Osteocyte (in vitro differentiated cells): ENCODE measurements around the gene EBPL. TPM values are rescaled to one million over a fixed set of nuclear protein-coding genes. Genes with fewer than 3 reads are reported as not detected.

ENCODE experiments used
- DNase-seq: peaks from one replicate; pipeline ENCODE4 v3.0.0; 2021; ENCODE audit warnings: mixed read lengths; ENCODE audit not compliant: unreplicated experiment; ENCODE audit errors: extremely low spot score
- H3K27ac Mint-ChIP-seq: one replicate; pipeline ENCODE4 v1.8.0; 2021; ENCODE audit warnings: mild to moderate bottlenecking, mixed read lengths; ENCODE audit not compliant: unreplicated experiment
- H3K27me3 Mint-ChIP-seq: one replicate; pipeline ENCODE4 v1.8.0; 2021; ENCODE audit warnings: mixed read lengths; ENCODE audit not compliant: unreplicated experiment
- H3K36me3 Mint-ChIP-seq: one replicate; pipeline ENCODE4 v1.8.0; 2021; ENCODE audit warnings: mixed read lengths; ENCODE audit not compliant: unreplicated experiment
- H3K4me1 Mint-ChIP-seq: one replicate; pipeline ENCODE4 v1.8.0; 2021; ENCODE audit warnings: mixed read lengths; ENCODE audit not compliant: unreplicated experiment
- H3K4me3 Mint-ChIP-seq: one replicate; pipeline ENCODE4 v1.8.0; 2021; ENCODE audit warnings: mild to moderate bottlenecking, moderate library complexity, mixed read lengths; ENCODE audit not compliant: unreplicated experiment
- H3K9me3 Mint-ChIP-seq: one replicate; pipeline ENCODE4 v1.8.0; 2021; ENCODE audit warnings: mixed read lengths; ENCODE audit not compliant: unreplicated experiment
- total RNA-seq: library from RNA; stranded (reverse); gene quantifications from 2 replicates; pipeline ENCODE4 v1.2.1, GENCODE V29; 2021
- TF ChIP-seq, protein P1 (sequence below): fragments of 200-600 bp; sonication (generic); IDR thresholded peaks from 2 replicates; pipeline ENCODE4 v1.5.0; 2021; ENCODE audit warnings: antibody characterized with exemption, mild to moderate bottlenecking, moderate library complexity

The EBPL gene
- total RNA-seq, 1 donor from 2014 or later: 33.7 TPM

DNA sequence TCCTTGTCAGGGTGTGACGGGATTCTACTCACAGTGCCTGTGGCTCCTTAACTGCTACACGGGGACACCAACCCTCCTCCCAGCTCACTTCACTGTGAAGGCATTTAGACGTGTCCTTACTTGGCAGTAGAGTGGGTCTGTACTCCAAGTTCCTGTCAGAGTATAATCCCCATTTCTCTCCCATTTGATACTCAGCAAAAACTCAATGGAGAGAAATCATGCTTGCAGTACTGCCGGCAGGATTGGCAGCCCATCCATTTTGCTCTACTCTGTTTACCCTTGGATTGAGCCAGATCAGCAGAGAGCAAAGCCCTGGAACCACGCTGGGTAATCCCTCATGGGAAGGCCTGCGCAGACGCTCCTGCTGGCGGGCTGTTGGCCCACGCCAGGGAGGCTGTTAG is 34.0 kb downstream of the EBPL start:
- no peaks in the 10 kb centered on the region for H3K27me3 Mint-ChIP-seq
- H3K4me1 Mint-ChIP-seq: no peaks in the 10 kb centered on the region
- H3K36me3 Mint-ChIP-seq: peaks cover 8% of the 10 kb centered on the region
- no peak for DNase-seq
- H3K9me3 Mint-ChIP-seq: no peaks in the 10 kb centered on the region
- TF ChIP-seq, protein P1, sequence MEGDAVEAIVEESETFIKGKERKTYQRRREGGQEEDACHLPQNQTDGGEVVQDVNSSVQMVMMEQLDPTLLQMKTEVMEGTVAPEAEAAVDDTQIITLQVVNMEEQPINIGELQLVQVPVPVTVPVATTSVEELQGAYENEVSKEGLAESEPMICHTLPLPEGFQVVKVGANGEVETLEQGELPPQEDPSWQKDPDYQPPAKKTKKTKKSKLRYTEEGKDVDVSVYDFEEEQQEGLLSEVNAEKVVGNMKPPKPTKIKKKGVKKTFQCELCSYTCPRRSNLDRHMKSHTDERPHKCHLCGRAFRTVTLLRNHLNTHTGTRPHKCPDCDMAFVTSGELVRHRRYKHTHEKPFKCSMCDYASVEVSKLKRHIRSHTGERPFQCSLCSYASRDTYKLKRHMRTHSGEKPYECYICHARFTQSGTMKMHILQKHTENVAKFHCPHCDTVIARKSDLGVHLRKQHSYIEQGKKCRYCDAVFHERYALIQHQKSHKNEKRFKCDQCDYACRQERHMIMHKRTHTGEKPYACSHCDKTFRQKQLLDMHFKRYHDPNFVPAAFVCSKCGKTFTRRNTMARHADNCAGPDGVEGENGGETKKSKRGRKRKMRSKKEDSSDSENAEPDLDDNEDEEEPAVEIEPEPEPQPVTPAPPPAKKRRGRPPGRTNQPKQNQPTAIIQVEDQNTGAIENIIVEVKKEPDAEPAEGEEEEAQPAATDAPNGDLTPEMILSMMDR: no peak
- no peak overlapping the region for H3K27ac Mint-ChIP-seq
- no peak overlapping the region for H3K4me3 Mint-ChIP-seq

DNA sequence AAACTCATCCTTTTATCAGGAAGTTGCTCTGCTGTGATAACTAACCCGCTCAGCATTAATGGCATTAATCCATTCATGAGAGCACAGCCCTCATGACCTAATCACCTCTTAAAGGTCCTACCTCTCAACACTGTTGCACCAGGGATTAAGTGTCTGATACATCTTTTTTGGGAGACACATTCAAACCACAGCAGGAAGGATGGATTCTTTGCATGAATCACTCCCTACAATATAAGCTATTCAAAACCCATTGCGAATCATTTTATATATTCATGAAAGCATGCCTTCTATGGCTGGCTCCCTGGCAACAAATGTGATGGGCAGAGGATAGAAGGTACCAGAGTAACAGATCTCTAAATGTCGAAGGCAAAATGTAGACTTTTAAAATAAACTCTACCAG is 35.4 kb downstream of the EBPL start:
- no peak for DNase-seq
- Mint-ChIP-seq H3K4me3 (no peak overlapping the region), H3K4me1 (no peaks in the 10 kb centered on the region), H3K27ac (no peak overlapping the region), H3K9me3 (no peaks in the 10 kb centered on the region), H3K27me3 (no peaks in the 10 kb centered on the region), H3K36me3 (peaks cover 2% of the 10 kb centered on the region)
- TF ChIP-seq, protein P1: no peak

DNA sequence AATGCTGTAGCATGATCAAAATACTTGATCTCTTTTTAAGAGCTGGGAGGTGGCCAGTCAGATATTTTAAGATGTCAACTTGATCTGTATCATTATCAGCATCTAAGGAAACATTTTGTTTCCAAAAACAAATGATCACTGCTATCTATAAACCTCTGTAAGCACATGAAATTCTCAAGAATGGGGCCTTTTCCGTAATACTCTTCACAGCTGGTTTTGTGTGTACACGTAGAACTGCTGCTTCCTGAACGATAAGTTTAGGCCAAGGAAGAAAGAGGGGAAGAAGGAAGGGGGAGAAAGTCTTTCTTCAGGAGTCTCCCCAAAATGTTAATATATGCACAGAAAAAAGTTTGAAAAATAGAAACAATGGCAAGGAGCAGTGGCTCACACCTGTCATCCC is 37.3 kb downstream of the EBPL start:
- Mint-ChIP-seq H3K27ac (no peak overlapping the region), H3K9me3 (no peaks in the 10 kb centered on the region), H3K27me3 (no peaks in the 10 kb centered on the region), H3K4me1 (peaks cover 4% of the 10 kb centered on the region), H3K36me3 (peaks cover 2% of the 10 kb centered on the region), H3K4me3 (no peak overlapping the region)
- DNase-seq: no peak
- TF ChIP-seq, protein P1: no peak

DNA sequence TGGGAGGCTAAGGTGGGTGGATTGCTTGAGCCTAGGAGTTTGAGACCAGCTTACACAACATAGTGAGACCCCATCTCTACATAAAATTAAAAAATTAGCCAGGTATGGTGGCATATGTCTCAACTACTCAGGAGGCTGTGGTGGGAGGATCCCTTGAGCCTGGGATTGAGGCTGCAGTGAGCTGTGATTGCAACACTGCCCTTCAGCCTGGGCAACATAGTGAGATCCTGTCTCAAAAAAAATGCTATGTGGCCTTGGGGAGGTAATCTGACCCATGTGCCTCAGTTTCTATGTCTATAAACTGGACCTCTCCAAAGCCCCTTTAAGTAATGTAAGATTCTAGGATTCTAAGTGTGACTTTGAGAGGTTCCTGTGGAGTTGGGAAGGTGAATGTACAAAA is 37.8 kb downstream of the EBPL start:
- TF ChIP-seq, protein P1: no peak
- Mint-ChIP-seq H3K4me3 (no peak overlapping the region), H3K36me3 (peaks cover 2% of the 10 kb centered on the region), H3K9me3 (no peaks in the 10 kb centered on the region), H3K4me1 (peaks cover 4% of the 10 kb centered on the region), H3K27me3 (no peaks in the 10 kb centered on the region), H3K27ac (no peak overlapping the region)
- DNase-seq: no peak

DNA sequence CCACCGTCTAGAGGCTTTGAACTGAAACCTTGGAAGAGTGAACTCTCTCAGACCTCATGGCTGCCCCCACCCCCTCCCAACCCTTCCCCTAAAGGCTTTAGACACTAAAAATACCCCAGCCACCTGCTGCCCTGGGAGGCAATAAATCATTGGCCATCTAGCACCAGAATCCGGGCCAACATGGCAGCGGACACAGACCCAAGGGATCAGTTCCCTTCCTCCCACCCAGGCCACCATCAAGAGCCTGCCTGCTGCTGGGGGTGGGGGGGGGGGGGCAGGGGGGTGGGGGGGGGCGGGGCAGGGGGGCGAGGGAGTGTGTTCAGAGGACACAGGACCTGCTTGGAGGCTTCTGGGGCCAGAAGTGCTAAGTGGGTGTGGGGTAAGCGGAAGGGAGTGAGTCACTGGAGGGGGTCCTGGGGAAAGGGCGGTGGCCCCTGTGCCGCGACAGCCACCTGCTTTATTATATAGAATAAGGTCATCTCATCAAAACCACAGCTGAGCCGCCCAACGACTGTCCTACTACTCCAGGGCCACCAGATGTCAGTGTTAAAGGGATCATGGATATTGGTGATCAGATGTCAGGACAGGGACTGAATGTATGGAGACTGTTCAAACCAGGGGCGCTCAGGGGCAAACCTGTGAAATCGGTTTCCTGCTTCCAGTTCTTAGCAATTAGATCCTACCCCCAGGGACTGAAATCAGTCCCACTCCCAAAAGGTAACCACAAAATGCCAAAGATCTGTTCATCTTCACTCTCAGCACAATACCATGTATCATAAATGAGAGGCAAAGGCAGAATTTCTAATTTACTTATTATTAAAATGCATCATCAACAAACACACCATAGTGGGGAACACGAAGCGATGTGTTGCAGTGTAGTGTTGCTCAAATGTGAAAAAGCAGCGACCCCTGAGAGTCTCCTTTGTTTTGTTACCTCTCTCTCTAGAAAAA is 38.7 kb downstream of the EBPL start:
- no peak overlapping the region for H3K4me3 Mint-ChIP-seq
- no peak for DNase-seq
- no peaks in the 10 kb centered on the region for H3K9me3 Mint-ChIP-seq
- peaks cover 4% of the 10 kb centered on the region for H3K4me1 Mint-ChIP-seq
- H3K27me3 Mint-ChIP-seq: no peaks in the 10 kb centered on the region
- no peak overlapping the region for H3K27ac Mint-ChIP-seq
- TF ChIP-seq, protein P1: peak; percentile 60
- H3K36me3 Mint-ChIP-seq: no peaks in the 10 kb centered on the region
